Transverse colon (tissue), 4 donors: ENCODE measurements around the gene PRPF6. TPM values are rescaled to one million over a fixed set of nuclear protein-coding genes. Genes with fewer than 3 reads are reported as not detected.

ENCODE experiments used
- DNase-seq: peaks from one replicate; pipeline ENCODE4 v3.0.0-alpha.2; 2019
- H3K27ac ChIP-seq, 4 donors: fragments of 200-600 bp; sonication (generic); 2 replicates each; pipeline ENCODE4 v1.5.1; 2016 to 2018; ENCODE audit warnings: inconsistent platforms in 4 of 4
- H3K27me3 ChIP-seq: fragments of 200-600 bp; sonication (generic); 2 replicates; pipeline ENCODE4 v1.5.1; 2017; ENCODE audit warnings: inconsistent platforms
- H3K36me3 ChIP-seq, 4 donors: fragments of 200-600 bp; sonication (generic); 2 replicates each; pipeline ENCODE4 v1.5.1; 2017 to 2019; ENCODE audit warnings: inconsistent platforms in 4 of 4
- H3K4me1 ChIP-seq, 4 donors: fragments of 200-600 bp; sonication (generic); 2 replicates each; pipeline ENCODE4 v1.5.1; 2017 to 2020; ENCODE audit warnings: inconsistent platforms in 4 of 4
- H3K4me3 ChIP-seq, 4 donors: fragments of 200-600 bp; sonication (generic); 1 replicate in 1 of 4; 2 replicates in 3 of 4; pipeline versions ENCODE4 v1.5.1 to v1.6.1; 2017 to 2019; ENCODE audit warnings: inconsistent platforms in 4 of 4
- H3K9me3 ChIP-seq, 2 donors: fragments of 200-600 bp; sonication (generic); 2 replicates each; pipeline ENCODE4 v1.5.1; 2017 to 2019; ENCODE audit warnings: inconsistent platforms in 2 of 2
- EP300 ChIP-seq: sonication (generic); formaldehyde crosslinking; IDR thresholded peaks from one replicate; pipeline ENCODE4 v1.6.1; 2017; ENCODE audit warnings: antibody characterized with exemption, low read depth
- POLR2A ChIP-seq: fragments of 450-650 bp; IDR thresholded peaks from one replicate; pipeline ENCODE4 v1.6.1; 2016; ENCODE audit warnings: antibody characterized with exemption, mild to moderate bottlenecking, moderate library complexity
- POLR2AphosphoS5 ChIP-seq, 3 donors: sonication (generic); formaldehyde crosslinking; IDR thresholded peaks; one replicate each; pipeline ENCODE4 v1.6.1; 2016; ENCODE audit warnings: antibody characterized with exemption in 3 of 3
- WGBS, 2 donors: methylation state at CpG; one replicate each; pipeline ENCODE4 v1.1.5; 2018; ENCODE audit warnings: low coverage in 1 of 2; 5-methylcytosine and 5-hydroxymethylcytosine counted together
- in situ Hi-C, 4 donors: fragments of 200-750 bp; cut with MboI; loops; one replicate each; pipeline versions ENCODE4 v1.15.0 to v1.15.1; 2017; ENCODE audit warnings: low sequenced_read_pairs in 3 of 4, low pct_ligation_motif_present in 1 of 4, low pct_unique_long_range_greater_than_20kb in 1 of 4
- intact Hi-C: fragments of 100-400 bp; cut with DNase I; formaldehyde crosslinking; loops from one replicate; pipeline ENCODE4 v1.15.1; 2023; ENCODE audit warnings: low total_unique reads
- total RNA-seq, 4 donors: library from RNA; depleted of rRNA; stranded (reverse); fragments of >200 nt; gene quantifications; one replicate each; pipeline ENCODE4 v1.1.0, GENCODE V29; 2016
- TF ChIP-seq, protein P1 (sequence below), 5 experiments: fragments of 200-600 bp in 3 of 5; fragments of 450-650 bp in 2 of 5; sonication (generic) in 3 of 5; IDR thresholded peaks; 1 replicate in 2 of 5; 2 replicates in 3 of 5; pipeline ENCODE4 v1.5.1; 2016 to 2017; ENCODE audit warnings: antibody characterized with exemption in 5 of 5, inconsistent platforms in 3 of 5, mild to moderate bottlenecking in 2 of 5, moderate library complexity in 1 of 5

Gene PRPF6
- total RNA-seq, 4 donors from 2014 or later: 29.2 to 55.7 (median 51.8) TPM

DNA sequence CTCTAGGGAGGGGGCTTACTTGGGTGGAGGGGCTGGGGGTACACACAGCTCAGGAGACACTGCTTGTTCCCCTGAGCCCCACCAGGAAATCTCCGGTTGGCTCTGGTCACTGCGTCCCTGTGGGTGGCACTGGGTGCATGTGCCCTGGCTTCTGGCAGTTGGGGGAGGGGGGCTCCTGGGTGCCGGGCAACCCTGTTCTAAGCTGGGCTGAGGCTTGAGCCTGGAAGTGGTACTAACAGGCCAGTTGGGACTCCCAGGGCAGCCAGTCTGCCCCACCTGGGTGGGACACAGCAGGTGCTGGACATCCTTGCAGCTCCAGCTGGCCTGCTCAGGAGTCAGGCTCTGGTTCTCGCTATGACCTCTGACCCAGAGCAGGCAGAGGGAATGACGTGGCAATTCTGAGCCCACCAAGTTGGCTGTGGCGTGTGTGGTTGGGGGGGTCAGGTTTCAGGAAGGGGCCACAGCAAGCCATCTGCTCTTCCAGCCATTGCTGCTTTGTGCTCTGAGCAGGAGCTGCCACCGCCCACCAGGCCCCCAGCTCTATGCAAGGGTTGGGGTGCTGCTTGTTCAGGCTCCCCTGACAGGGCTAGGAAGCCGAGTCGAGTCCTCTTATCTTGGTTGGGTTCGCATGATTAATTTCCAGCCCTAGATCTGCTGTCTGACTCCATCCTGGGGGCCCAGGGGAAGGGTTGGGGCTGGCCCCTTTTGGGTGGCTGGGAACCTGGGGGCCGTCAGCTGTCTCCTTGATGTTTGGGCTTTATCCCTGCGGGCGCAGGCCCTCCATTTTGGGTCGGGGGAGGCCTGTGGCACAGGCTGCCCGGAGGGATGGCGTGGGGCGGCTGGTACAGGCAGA is 55.6 kb downstream of the PRPF6 start:
- in situ Hi-C loops (no loop called here), intact Hi-C loops (loop anchor here (5.0 kb wide), 1 partner anchor 76 kb away; no protein-coding TSS in a partner anchor)
- WGBS, 2 donors: 60 to 100% methylated on average over 1 to 16 of the region's 17 CpGs
- Histone ChIP-seq H3K9me3 (no peaks in the 10 kb centered on the region), H3K27me3 (peaks cover 56% of the 10 kb centered on the region), H3K27ac (no peak overlapping the region), H3K36me3 (peaks cover 0 to 23% (median 7%) of the 10 kb centered on the region in 4 donors), H3K4me3 (no peak overlapping the region), H3K4me1 (peaks cover 9 to 26% (median 15%) of the 10 kb centered on the region in 4 donors)
- DNase-seq: no peak
- no peak for TF ChIP-seq POLR2AphosphoS5 (IDR thresholded peaks at IDR 0.05)

- WGBS, 2 donors: 40 to 59% methylated on average over 1 to 3 of the region's 3 CpGs
- DNase-seq: no peak
- peaks cover 62% of the 10 kb centered on the region for H3K27me3 ChIP-seq
- H3K27ac ChIP-seq: no peak overlapping the region
- H3K36me3 ChIP-seq: peaks cover 0 to 18% (median 7%) of the 10 kb centered on the region in 4 donors
- H3K4me3 ChIP-seq: no peak overlapping the region
- in situ Hi-C loops (no loop called here), intact Hi-C loops (loop anchor here (5.0 kb wide), 1 partner anchor 75 kb away; no protein-coding TSS in a partner anchor)
- TF ChIP-seq POLR2AphosphoS5 (IDR thresholded peaks at IDR 0.05) (no peak), EP300 (no peak), POLR2A (no peak)
- TF ChIP-seq, protein P1, sequence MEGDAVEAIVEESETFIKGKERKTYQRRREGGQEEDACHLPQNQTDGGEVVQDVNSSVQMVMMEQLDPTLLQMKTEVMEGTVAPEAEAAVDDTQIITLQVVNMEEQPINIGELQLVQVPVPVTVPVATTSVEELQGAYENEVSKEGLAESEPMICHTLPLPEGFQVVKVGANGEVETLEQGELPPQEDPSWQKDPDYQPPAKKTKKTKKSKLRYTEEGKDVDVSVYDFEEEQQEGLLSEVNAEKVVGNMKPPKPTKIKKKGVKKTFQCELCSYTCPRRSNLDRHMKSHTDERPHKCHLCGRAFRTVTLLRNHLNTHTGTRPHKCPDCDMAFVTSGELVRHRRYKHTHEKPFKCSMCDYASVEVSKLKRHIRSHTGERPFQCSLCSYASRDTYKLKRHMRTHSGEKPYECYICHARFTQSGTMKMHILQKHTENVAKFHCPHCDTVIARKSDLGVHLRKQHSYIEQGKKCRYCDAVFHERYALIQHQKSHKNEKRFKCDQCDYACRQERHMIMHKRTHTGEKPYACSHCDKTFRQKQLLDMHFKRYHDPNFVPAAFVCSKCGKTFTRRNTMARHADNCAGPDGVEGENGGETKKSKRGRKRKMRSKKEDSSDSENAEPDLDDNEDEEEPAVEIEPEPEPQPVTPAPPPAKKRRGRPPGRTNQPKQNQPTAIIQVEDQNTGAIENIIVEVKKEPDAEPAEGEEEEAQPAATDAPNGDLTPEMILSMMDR (IDR thresholded peaks at IDR 0.05): no peak
- peaks cover 13 to 30% (median 20%) of the 10 kb centered on the region in 4 donors for H3K4me1 ChIP-seq
- no peaks in the 10 kb centered on the region for H3K9me3 ChIP-seq
Measured at GRCh38 chr20:64037199-64037497, 56.2 kb downstream of the PRPF6 start.

- intact Hi-C loops (loop anchor here (5.0 kb wide), 1 partner anchor 75 kb away; no protein-coding TSS in a partner anchor), in situ Hi-C loops (no loop called here)
- H3K27ac ChIP-seq: no peak overlapping the region
Measured at GRCh38 chr20:64037498-64038213, 56.7 kb downstream of the PRPF6 start.

DNA sequence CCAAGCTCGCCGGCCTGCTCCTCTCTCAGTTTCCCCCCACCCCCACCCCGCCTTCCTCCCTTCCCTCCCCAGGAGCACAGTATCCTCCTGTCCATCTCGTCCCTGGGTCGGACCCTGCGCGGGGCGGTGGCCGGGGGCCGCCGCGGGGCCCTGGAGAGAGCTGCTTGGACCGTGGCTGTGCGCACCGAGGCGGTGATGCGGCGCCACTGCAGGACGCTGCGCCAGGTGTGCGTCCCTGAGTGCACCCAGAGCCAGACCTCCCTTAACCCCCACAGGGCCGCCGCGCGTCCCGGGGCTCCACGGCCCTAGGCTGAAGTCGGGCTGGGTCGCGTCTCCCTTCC is 57.3 kb downstream of the PRPF6 start:
- in situ Hi-C loops: no loop called here
- H3K27me3 ChIP-seq: peaks cover 66% of the 10 kb centered on the region
- intact Hi-C loops: loop anchor here (5.0 kb wide), 1 partner anchor 74 kb away; no protein-coding TSS in a partner anchor
- peaks cover 16 to 34% (median 24%) of the 10 kb centered on the region in 4 donors for H3K4me1 ChIP-seq
- 0% methylated on average over 2 of the region's 30 CpGs; no CpG with 5 or more reads in 1 of the 2 donors for WGBS, 2 donors
- peak overlapping the region in 3 of 4 donors; percentile 16 to 53 (median 46) for H3K4me3 ChIP-seq
- DNase-seq: no peak
- H3K36me3 ChIP-seq: peaks cover 0 to 10% (median 4%) of the 10 kb centered on the region in 4 donors
- no peaks in the 10 kb centered on the region for H3K9me3 ChIP-seq
- H3K27ac ChIP-seq: peak overlapping the region in 3 of 4 donors; percentile 33 to 66 (median 57)
- TF ChIP-seq, protein P1 (IDR thresholded peaks at IDR 0.05): no peak
- TF ChIP-seq POLR2A: no peak
- TF ChIP-seq POLR2AphosphoS5 (IDR thresholded peaks at IDR 0.05): no peak
- TF ChIP-seq EP300: no peak

More at GRCh38 chr20:64037498-64038213, 56.7 kb downstream of the PRPF6 start:
- no peak for DNase-seq
- peaks cover 16 to 34% (median 24%) of the 10 kb centered on the region in 4 donors for H3K4me1 ChIP-seq
- peaks cover 0 to 14% (median 6%) of the 10 kb centered on the region in 4 donors for H3K36me3 ChIP-seq
- 11 to 20% methylated on average over 1 to 34 of the region's 36 CpGs for WGBS, 2 donors
- TF ChIP-seq POLR2A (no peak), EP300 (no peak), POLR2AphosphoS5 (IDR thresholded peaks at IDR 0.05) (no peak)
- TF ChIP-seq, protein P1 (IDR thresholded peaks at IDR 0.05): no peak
- H3K9me3 ChIP-seq: no peaks in the 10 kb centered on the region
- H3K27me3 ChIP-seq: peaks cover 66% of the 10 kb centered on the region
- H3K4me3 ChIP-seq: peak overlapping the region in 2 of 4 donors; percentile 46 to 53
